Progenitor cell of endocrine pancreas (in vitro differentiated cells): ENCODE measurements around the gene PRDM16. TPM values are rescaled to one million over a fixed set of nuclear protein-coding genes. Genes with fewer than 3 reads are reported as not detected.
A peak's percentile ranks its signal among the peaks of the same experiment; 100 is the strongest.

Source experiments
- DNase-seq: peaks from one replicate; pipeline ENCODE4 v3.0.0; 2021; ENCODE audit warnings: low spot score; ENCODE audit not compliant: unreplicated experiment
- H3K27ac Mint-ChIP-seq: 2 replicates; pipeline ENCODE4 v1.8.0; 2021; ENCODE audit warnings: mild to moderate bottlenecking, moderate library complexity, mixed read lengths
- H3K27me3 Mint-ChIP-seq: 2 replicates; pipeline ENCODE4 v1.8.0; 2021; ENCODE audit warnings: mixed read lengths
- H3K36me3 Mint-ChIP-seq: 2 replicates; pipeline ENCODE4 v1.8.0; 2022; ENCODE audit warnings: mixed read lengths; ENCODE audit not compliant: insufficient read depth
- H3K4me1 Mint-ChIP-seq: 2 replicates; pipeline ENCODE4 v1.8.0; 2021; ENCODE audit warnings: low read depth, mixed read lengths
- H3K4me3 Mint-ChIP-seq: 2 replicates; pipeline ENCODE4 v1.8.0; 2021; ENCODE audit warnings: low read depth, mild to moderate bottlenecking, moderate library complexity, mixed read lengths
- H3K9me3 Mint-ChIP-seq: 2 replicates; pipeline ENCODE4 v1.8.0; 2021; ENCODE audit warnings: low read depth, mixed read lengths
- CTCF ChIP-seq: fragments of 200-600 bp; sonication (generic); IDR thresholded peaks from one replicate; pipeline ENCODE4 v1.5.0; 2021; ENCODE audit warnings: antibody characterized with exemption, mild to moderate bottlenecking; ENCODE audit not compliant: unreplicated experiment
- total RNA-seq: library from RNA; stranded (reverse); gene quantifications from 2 replicates; pipeline ENCODE4 v1.2.1, GENCODE V29; 2021

The PRDM16 gene
- total RNA-seq, 1 donor from 2014 or later: 69.1 TPM

- Mint-ChIP-seq H3K27me3 (no peaks in the 10 kb centered on the region), H3K9me3 (no peaks in the 10 kb centered on the region), H3K4me1 (peaks cover 1% of the 10 kb centered on the region), H3K36me3 (peaks cover 10% of the 10 kb centered on the region), H3K4me3 (no peak overlapping the region), H3K27ac (peak overlapping the region; percentile 43)
- no peak for DNase-seq
- TF ChIP-seq CTCF: no peak
Observed at GRCh38 chr1:3405974-3406867, 337.2 kb downstream of the PRDM16 start.

DNA sequence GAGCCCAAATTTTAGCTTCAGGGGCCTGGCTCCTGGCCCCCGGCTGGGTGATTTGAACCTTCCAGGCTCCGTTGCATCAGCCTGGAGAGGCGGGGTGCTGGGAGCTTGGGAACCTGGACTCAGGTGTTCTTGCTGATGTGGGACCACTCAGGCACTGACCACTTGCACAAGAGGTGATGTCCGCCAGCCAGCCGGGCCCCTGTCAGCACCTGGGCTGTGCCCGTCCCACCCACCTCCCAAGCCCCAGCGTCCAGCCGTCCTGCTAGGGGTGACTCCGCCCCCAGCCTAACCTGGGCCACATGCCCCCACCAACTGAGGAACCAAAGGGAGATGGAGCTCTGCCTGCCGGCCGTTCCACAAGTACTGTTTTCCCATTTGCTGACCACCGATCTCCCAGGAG is 338.0 kb downstream of the PRDM16 start:
- Mint-ChIP-seq H3K36me3 (peaks cover 7% of the 10 kb centered on the region), H3K4me1 (peaks cover 1% of the 10 kb centered on the region), H3K27ac (no peak overlapping the region), H3K27me3 (no peaks in the 10 kb centered on the region), H3K9me3 (no peaks in the 10 kb centered on the region), H3K4me3 (no peak overlapping the region)
- TF ChIP-seq CTCF: no peak
- DNase-seq: no peak

DNA sequence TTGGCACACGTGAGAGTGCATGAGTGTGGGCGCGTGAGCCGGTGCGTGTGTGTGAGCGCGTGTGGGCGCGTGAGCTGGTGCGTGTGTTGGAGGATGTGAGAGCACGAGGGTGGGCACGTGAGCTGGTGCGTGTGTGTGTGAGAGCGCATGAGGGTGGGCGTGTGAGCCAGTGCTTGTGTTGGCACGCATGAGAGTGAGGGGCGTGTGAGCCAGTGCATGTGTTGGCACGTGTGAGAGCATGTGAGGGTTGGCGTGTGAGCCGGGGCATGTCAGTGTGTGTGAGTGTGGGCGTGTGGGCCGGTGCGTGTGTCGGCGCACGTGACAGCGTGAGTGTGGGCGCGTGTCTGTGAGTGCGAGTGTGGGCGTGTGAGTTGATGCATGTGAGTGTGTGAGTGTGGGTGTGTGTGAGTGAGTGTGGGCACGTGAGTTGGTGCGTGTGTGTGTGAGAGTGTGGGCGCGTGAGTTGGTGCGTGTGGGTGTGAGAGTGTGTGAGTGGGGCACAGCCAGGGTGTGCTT is 339.8 kb downstream of the PRDM16 start:
- no peak overlapping the region for H3K27ac Mint-ChIP-seq
- no peak for TF ChIP-seq CTCF
- H3K27me3 Mint-ChIP-seq: no peaks in the 10 kb centered on the region
- H3K36me3 Mint-ChIP-seq: peaks cover 9% of the 10 kb centered on the region
- H3K4me3 Mint-ChIP-seq: no peak overlapping the region
- no peaks in the 10 kb centered on the region for H3K4me1 Mint-ChIP-seq
- DNase-seq: no peak
- no peaks in the 10 kb centered on the region for H3K9me3 Mint-ChIP-seq

- Mint-ChIP-seq H3K4me3 (no peak overlapping the region), H3K36me3 (peaks cover 10% of the 10 kb centered on the region), H3K27ac (no peak overlapping the region), H3K4me1 (no peaks in the 10 kb centered on the region), H3K9me3 (no peaks in the 10 kb centered on the region), H3K27me3 (no peaks in the 10 kb centered on the region)
- no peak for DNase-seq
- no peak for TF ChIP-seq CTCF
Observed at GRCh38 chr1:3409366-3410141, 340.6 kb downstream of the PRDM16 start.
